Uterus (tissue), 2 donors: ENCODE measurements around the gene WDR27.

ENCODE experiments used
- POLR2A ChIP-seq, 2 donors: fragments of 450-650 bp; IDR thresholded peaks; one replicate each; pipeline ENCODE4 v1.6.1; 2016; ENCODE audit warnings: antibody characterized with exemption in 2 of 2, mild to moderate bottlenecking in 1 of 2, moderate library complexity in 1 of 2
- TF ChIP-seq, protein P1 (sequence below), 4 experiments: fragments of 200-600 bp in 2 of 4; fragments of 450-650 bp in 2 of 4; sonication (generic) in 2 of 4; IDR thresholded peaks; one replicate each; pipeline ENCODE4 v1.5.1; 2016 to 2019; ENCODE audit warnings: antibody characterized with exemption in 4 of 4, mild to moderate bottlenecking in 2 of 4, moderate library complexity in 1 of 4

DNA sequence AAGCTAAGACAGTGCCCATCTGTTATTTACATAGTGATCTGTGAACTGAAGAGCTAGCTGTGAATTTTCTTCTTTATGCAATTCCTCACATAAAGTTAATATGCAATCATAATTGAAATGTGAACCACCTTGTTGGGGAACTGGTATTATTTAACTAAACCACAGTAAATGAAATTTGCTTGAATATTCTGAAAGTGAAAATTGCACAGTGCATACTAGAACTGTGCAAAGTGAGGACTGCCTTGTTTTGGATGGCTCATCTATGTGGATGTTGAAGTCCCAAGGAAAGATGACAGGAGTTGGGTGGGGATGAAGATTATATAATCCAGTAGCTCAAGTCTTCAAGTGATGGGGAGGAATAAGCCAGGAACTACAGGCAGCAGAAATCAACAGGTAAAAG lies 28.1 kb upstream of the WDR27 start:
- TF ChIP-seq, protein P1, sequence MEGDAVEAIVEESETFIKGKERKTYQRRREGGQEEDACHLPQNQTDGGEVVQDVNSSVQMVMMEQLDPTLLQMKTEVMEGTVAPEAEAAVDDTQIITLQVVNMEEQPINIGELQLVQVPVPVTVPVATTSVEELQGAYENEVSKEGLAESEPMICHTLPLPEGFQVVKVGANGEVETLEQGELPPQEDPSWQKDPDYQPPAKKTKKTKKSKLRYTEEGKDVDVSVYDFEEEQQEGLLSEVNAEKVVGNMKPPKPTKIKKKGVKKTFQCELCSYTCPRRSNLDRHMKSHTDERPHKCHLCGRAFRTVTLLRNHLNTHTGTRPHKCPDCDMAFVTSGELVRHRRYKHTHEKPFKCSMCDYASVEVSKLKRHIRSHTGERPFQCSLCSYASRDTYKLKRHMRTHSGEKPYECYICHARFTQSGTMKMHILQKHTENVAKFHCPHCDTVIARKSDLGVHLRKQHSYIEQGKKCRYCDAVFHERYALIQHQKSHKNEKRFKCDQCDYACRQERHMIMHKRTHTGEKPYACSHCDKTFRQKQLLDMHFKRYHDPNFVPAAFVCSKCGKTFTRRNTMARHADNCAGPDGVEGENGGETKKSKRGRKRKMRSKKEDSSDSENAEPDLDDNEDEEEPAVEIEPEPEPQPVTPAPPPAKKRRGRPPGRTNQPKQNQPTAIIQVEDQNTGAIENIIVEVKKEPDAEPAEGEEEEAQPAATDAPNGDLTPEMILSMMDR (IDR thresholded peaks at IDR 0.05) = no peak
- no peak for TF ChIP-seq POLR2A (IDR thresholded peaks at IDR 0.05)
